Measurements from ENCODE around the gene VAMP8. TPM values are rescaled to one million over a fixed set of nuclear protein-coding genes. Genes with fewer than 3 reads are reported as not detected.
"Not testable (repeated sequence)": the region's sequence is repeated elsewhere in the genome, so short reads cannot be mapped to it uniquely, and the experiment has no call there.

Gene VAMP8
- 0.82 TPM for total RNA-seq

DNA sequence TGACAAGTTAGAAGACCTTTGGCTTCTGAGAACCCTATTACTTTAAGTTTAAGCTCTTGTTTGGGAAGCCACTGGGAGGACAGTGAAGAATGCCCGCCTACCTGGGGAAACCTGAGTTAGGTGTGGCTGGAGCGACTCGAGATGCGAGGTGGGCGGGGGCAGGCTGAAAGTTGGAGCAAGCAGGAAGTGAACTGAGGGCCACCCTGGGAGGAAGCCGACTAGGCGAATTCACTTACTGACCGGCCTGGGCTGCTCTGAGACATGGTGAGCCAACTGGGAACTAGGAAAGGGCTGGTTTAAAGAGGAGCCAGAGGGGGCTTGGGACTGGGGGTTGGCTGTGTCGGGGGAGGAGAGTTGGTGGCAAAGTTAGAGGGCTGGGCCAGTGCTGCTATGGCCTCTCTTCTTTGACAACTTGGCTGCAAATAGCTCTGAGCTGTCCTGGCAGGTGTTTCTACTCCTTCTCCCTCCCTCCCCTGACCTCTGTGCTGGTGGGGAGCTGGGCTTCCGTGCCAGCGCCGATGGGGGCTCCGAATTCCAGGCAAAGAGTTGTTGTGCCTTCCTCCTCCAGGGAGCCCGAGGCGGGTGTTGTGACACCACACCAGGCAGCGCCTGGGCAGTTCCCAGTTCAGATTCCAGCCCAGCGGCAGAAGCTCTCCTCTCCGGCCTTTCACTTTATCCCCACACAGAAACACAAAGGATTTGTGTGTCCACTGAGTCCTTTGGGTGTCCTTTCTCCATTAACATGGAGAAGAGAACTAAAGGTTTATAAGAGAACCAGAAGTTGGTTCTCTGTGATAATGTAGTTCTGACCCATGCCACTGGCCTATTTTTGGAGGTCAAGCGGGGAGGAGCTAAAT lies at the start of gene VAMP8:
TSS of gene VAMP8 (plus strand) at position 201 of the 857 bp plus-strand sequence. CDS start at position 262, 61 bp downstream.
- DNase-seq (ENCODE audit: low spot score in 2 of 2) (no peak), FAIRE-seq (no peak)

DNA sequence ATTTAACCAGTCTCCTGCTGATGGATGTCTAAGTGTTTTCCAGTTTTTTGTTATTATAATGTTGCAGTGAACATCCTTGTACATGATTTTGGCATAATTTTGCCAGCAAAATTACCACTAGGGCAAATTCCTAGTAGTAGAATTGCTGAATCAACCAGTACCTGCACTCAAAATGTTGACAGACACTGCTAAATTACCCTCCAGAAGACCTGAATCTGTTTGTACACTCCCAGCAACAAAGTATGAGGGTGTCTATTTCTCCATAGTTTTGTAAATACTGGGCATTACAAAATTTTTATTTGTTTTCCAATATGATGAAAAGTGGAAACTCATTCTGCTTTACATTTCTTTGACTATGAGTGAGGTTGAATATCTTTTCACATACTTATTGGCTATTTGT lies 49.6 kb upstream of the VAMP8 start:
- DNase-seq (ENCODE audit: low spot score in 2 of 2) (no peak), FAIRE-seq (no peak)

DNA sequence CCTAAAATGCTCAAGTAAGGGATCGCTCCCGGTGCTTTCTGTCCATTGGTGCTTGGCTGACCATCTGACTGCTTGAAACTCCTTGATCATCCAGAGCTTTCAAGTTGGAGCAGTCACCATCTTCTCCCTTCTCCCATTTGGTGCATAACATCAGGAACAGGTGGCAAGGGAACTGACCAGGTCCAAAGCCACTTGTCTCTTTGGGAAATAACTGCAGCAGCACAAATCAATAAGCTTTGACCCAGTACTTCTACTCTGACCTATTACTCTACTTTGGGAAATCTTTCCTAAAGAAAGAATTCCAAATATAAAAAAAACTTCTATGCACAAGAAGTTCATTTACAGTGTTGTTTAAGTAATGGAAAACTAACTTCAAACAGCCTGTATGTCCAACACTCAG lies 49.0 kb upstream of the VAMP8 start:
- FAIRE-seq: no peak
- DNase-seq (ENCODE audit: low spot score in 2 of 2): no peak

DNA sequence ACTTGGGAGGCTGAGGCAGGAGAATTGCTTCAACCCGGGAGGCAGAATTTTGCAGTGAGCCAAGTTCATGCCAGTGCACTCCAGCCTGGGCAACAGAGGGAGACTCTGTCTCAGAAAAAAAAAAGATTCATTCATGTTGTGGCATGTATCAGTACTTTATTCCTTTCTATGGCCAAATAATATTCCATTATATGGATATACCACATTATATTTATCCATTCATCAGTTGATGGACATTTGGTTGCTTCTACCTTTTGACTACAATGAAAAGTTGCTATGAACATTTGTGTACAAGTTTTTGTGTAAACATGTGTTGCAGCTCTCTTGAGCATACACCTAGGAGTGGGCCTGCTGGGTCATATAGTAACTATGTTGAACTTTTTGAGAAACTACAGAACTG lies 47.6 kb upstream of the VAMP8 start:
- DNase-seq (ENCODE audit: low spot score in 2 of 2) (no peak), FAIRE-seq (no peak)

DNA sequence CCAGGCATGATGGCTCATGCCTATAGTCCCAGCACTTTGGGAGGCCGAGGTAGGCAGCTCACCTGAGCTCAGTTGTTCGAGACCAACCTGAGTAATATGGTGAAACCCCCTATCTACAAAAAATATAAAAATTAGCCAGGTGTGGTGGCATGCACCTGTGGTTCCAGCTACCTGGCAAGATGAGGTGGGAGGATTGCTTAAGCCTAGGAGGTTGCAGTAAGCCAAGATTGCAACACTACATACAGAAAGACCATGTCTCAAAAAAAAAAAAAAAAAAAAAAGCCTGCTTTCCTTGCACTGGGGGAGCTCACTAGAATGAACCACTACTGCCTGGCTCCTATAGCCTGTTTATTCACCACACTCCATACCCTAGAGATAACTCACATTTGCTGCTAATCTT lies 45.8 kb upstream of the VAMP8 start:
- no peak for FAIRE-seq
- DNase-seq (ENCODE audit: low spot score in 2 of 2): no peak

DNA sequence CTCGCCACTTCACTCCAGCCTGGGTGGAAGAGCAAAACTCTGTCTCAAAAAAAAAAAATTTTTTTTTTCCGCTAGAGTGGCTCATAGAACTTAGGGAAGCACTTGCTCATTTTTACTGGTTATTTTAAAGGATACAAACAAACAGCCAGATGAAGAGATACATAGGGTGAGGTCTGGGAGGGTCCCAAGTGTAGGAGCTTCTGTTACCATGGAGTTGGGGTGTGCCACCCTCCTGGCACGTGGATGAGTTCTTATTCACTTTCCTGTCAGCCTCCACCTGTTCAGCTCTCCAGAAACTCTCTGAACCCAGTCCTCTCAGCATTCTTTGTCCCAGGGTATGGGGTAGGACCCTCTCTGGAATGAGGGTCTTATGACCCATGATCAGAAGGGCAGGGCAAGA lies 43.3 kb upstream of the VAMP8 start:
- FAIRE-seq (no peak), DNase-seq (ENCODE audit: low spot score in 2 of 2) (no peak)

DNA sequence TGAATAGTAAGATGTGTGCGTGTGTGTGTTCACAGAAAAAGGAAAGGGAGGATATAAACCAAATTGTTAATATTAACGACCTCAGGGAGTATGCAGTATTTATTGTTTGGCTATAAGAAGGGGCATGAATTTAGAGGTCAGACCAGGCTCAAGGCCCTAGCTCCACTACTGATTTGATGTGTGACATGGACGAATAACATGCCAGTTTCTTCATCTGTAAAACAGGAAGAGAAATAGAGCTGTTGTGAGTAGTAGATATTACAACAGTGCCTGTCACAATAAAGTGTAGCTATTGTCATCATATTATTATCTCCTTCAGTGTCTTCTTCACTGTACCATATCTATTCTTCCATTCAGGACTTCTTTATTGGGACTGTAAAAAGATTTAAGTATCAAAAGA lies 42.5 kb upstream of the VAMP8 start:
- FAIRE-seq (no peak), DNase-seq (ENCODE audit: low spot score in 2 of 2) (no peak)

DNA sequence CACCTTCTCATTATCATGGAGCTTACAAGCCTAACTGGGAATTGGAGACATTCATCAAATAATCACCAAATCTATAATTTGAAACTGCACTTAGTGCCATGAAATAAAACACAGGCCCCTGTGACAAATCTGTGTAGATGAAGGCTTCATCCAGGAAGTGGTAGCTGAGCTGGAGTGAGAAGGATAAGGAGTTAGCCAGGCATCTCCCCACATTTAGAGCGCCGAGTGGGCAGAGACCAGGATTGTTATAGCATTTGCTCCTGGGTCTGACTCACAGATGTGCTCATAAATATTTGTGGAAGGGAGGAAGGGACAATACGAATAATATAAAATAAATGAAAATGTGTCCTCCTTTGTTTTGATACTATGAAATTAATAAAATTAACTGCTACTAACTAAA lies 40.9 kb upstream of the VAMP8 start:
- DNase-seq (ENCODE audit: low spot score in 2 of 2): no peak
- FAIRE-seq: no peak

DNA sequence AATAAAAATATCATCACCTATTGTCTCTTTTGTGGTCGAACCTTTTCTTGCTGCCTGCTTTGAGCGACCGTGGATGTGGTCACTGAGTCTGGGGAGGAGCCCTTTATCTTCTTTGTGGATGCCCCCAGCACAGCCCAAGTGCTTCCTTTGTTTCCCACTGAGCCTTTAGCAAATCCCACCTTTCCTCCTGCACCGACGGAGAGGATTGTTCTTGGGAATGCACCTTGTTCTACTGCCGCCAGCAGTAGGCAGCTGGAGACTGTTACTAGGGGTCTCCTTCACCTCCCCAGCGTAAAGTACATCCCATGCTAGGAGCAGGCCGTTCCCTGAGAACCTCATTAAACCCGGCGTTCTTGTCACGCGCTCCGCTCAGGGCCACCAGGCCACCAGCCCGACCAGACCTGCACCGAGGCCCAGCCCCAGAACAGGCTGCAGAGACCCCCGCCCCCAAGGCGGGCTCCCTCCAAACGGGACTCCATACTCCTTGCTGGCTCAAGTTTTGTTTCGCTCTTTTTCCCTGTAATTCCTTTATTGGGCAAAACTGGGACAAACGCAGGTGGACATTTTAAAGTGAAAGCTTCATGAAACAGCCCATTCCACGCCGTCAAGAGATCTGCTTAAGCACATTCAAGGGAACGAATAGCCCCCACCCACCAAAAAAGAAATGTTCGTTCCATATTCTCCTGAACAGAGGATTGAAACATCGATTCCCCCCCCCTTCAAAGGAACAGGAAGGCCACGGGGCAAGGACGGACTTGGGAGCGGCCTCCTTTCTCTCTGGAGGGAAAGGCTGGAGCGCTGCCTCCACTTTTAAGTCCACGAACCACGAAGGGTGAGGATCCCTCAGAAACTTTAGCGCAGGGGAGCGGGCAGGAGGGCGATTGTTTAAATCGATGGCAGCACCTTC lies 39.5 kb upstream of the VAMP8 start:
- peak in 1 of 2 donors; percentile 49 for DNase-seq (ENCODE audit: low spot score in 2 of 2)
- no peak for FAIRE-seq

DNA sequence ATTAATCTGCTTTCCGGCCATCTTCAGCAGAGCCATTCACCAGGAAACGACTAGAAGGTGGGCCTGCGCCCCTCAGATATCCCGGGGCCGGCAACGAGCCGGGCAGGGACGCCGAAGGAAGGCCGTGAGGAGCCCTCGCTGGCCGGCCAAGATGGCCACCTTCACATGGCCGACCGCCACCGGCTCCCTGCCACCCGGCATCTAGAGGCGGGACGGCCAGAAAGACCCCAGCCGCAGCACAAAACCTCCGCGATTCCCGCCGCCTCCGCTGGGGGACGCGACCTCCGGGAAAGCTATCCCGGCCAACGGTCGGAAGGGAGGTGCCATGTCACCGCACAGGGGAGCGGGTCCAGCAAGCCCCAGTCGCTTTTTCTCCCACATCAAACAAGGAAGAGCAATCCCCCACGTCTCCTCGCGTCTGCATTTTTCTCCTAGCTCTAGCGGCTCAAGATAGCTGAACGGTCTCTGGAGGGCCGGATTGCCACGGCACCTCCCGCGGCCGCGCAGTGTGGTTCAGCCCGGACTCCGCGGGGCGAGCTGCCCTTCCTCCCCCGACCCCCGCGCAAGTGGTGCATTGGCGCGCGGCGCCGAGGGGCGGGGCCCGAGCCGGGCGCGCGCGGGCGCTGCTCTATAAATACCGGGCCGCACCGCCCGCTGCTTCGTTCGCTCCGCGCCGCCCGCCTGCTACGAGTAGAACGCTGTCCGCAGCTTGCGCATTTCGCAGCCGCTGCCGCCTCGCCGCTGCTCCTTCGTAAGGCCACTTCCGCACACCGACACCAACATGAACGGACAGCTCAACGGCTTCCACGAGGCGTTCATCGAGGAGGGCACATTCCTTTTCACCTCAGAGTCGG lies 38.7 kb upstream of the VAMP8 start, which contains the start of gene MAT2A:
TSS of gene MAT2A (plus strand) at position 662 of the 854 bp plus-strand sequence. CDS start at position 782, 120 bp downstream.
- FAIRE-seq (no peak), DNase-seq (ENCODE audit: low spot score in 2 of 2) (peak; percentile 87 to 93)

DNA sequence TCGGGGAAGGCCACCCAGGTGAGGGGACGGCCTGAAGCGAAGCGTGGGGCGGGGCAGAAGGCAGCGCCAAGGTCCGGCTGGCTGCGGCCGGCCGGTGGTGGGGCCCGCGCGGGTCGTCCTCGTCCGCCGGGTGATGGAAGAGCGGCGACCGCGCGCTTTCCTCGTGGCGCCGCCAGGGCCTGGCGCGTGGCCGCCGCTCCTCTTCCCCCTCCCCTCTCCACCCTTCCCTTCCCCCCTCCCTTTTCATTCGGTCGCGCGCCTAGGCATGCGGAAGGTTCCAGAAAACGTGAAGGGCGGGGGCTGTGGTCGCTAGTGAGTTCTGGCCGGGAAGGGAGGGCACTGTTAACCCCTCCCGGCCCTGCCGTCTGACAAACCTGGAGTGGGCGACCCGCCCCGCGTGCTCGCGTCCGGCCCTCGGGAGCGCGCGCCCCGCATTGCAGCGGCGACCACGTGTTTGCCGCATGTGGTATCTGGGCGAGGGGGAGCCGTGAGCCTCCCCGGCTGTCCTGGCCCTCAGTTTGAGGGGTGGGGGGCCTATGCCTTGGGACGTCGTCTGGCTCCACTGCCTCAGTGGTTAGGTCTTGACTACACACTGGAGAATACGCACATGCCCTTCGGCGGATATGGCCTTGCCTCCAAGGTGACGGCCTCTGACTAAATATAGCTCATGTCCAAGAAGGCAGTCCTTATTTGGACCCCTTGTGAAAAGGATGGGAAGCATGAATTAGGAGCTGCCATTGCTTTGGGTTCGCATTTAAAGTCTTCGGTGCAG lies 37.8 kb upstream of the VAMP8 start:
- FAIRE-seq (no peak), DNase-seq (ENCODE audit: low spot score in 2 of 2) (peak; percentile 63 to 75)

DNA sequence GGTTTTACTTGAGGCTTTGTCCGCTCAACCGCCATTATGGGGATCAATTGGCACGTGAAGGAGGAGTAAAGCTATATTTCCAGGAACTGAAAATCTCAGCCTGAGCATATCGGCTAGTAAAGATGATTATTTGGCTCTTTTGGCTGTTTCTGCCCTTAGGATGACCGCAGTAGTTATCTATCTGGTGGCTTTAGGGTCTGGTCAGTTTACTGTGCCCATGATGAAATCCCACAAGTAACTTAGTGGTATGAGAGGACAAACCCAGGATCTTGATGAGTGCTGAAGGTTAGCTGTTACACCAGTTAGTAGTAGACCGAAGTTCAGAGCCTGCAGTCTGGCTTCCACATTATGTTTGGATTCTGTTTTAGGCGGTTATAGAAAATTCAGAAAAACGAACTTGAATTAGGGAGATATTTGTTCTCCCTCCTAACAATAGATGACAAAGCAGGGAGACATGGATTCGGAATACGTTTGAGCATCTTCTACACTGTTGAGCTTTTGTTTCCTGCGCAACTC lies 37.2 kb upstream of the VAMP8 start:
- FAIRE-seq: no peak
- DNase-seq (ENCODE audit: low spot score in 2 of 2): no peak

DNA sequence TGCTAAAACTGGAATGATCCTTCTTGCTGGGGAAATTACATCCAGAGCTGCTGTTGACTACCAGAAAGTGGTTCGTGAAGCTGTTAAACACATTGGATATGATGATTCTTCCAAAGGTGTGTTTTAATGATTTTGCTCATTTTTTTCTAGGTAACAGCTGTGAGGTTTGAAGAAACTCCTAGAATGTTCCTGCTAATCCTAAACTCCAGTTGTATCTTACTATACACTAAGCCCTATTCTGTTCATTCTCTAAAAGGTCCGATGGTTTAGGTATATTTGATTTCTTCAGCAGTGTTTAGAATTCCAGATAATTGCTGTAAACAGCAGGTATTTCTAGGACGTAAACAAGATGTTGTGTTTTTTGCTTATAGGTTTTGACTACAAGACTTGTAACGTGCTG lies 36.1 kb upstream of the VAMP8 start:
- FAIRE-seq (no peak), DNase-seq (ENCODE audit: low spot score in 2 of 2) (no peak)

DNA sequence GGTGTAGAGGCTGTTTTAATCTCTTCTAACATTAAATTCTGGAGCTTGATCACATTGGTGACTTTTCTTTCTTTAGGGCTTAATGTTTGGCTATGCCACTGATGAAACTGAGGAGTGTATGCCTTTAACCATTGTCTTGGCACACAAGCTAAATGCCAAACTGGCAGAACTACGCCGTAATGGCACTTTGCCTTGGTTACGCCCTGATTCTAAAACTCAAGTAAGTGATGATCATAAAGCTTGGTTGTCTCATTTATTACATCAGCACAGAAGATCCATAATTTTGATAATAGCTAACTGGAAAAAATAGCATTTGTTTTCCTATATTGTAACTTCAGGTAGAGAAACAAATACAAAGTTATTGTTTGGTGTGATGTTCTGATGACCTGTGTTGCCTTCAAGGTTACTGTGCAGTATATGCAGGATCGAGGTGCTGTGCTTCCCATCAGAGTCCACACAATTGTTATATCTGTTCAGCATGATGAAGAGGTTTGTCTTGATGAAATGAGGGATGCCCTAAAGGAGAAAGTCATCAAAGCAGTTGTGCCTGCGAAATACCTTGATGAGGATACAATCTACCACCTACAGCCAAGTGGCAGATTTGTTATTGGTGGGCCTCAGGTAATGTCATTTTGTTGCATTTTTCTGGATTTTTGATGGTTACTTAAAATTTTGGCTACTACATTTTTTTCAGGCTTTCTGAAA lies 35.5 kb upstream of the VAMP8 start:
- FAIRE-seq: no peak

DNA sequence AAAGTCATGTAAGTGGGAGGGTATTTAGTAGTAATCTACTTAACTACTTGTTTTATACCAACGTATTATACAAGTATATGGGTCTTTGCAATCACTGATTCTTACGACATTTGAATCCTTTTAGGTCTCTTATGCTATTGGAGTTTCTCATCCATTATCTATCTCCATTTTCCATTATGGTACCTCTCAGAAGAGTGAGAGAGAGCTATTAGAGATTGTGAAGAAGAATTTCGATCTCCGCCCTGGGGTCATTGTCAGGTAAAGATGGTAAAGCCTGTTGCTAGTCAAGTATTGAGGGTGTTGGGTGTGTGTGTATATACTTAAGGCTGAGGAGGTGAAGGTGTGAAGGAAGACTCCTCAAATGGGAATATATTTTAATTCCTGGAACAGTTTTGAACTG lies 34.6 kb upstream of the VAMP8 start:
- FAIRE-seq (no peak), DNase-seq (ENCODE audit: low spot score in 2 of 2) (no peak)

More for the DNA sequence above, 35.5 kb upstream of the VAMP8 start:
- no peak for DNase-seq (ENCODE audit: low spot score in 2 of 2)

DNA sequence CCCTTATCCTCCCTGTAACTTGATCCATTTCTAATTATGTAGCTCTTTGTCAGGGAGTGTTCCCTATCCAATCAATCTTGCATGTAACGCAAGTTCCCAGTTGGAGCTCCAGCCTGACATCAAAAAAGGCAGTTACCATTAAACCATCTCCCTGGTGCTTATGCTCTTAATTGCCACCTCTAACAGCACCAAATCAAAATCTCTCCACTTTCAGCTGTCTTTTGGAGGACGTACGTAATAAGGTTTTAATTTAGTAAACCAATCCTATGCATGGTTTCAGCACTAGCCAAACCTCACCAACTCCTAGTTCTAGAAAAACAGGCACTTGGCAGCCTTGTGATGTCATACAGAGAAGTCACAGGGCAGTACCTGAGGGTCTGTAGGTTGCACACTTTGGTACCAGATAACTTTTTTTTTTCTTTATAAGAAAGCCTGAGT lies 33.1 kb upstream of the VAMP8 start:
- DNase-seq (ENCODE audit: low spot score in 2 of 2); FAIRE-seq: not testable (repeated sequence)

DNA sequence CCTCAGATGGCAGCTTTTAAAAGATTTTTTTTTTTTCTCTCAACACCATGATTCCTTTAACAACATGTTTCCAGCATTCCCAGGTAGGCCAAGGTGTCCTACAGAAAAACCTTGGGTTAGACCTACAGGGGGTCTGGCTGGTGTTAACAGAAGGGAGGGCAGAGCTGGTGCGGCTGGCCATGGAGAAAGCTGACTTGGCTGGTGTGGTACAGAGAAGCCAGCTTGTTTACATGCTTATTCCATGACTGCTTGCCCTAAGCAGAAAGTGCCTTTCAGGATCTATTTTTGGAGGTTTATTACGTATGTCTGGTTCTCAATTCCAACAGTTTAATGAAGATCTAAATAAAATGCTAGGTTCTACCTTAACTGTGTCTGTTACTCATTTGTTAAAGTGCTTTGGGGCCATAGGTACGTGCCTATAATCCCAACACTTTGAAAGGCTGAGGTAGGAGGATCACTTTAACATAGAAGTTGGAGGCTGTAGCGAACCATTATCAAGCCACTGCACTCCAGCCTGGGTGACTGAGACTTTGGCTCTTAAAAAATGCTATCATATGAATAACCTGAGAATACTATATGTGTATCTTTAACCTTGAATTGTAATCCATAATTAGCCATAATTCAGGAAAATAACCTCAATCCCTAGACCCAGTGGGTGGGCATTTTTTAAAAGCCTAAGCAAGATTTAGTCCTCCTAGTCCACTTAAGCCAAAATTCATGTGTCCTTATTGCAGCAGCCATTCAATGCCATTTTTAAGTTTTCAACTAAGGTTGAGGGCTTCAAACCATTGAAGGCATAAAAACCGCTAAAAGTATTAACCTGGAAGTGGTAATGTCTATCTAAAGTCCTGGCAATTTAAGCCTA lies 32.2 kb upstream of the VAMP8 start:
- FAIRE-seq: not testable (repeated sequence)

DNA sequence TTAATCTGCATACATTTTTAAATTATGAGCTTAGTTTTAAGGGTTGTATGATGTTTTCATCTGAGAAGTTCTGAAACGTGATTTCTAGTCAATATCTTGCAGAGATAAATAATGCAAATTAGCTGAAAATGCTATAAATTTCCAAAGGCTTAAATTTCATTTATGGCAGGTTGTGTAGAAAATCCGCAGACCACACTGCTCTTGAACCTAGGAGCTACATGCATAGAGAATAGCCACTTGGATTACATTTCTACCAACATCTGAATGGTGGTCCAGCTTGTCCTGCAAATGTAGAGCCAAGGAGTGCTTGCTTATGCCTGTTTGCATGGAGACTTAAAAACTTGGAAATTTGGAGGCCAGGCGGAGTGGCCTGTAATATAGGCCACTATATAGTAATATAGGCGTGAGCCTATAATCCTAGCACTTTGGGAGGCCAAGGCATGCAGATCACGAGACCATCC lies 31.6 kb upstream of the VAMP8 start:
- no peak for FAIRE-seq
- no peak for DNase-seq (ENCODE audit: low spot score in 2 of 2)

More for the DNA sequence above, 32.2 kb upstream of the VAMP8 start:
- DNase-seq (ENCODE audit: low spot score in 2 of 2): not testable (repeated sequence)
